ENCODE results near the gene ZC2HC1B. TPM values are rescaled to one million over a fixed set of nuclear protein-coding genes. Genes with fewer than 3 reads are reported as not detected.

ZC2HC1B gene
- total and polyA plus RNA-seq, 9 donors = 0.50 TPM; not detected in 8

GRCh38 chr6:143934331-143934730, 70.1 kb downstream of the ZC2HC1B start:
- Histone ChIP-seq H3K9me3 (no peaks in the 10 kb centered on the region), H3K4me1 (ENCODE audit: insufficient read depth) (no peaks in the 10 kb centered on the region), H3K27ac (no peak overlapping the region), H3K36me3 (no peaks in the 10 kb centered on the region), H3K4me3 (no peak overlapping the region), H3K27me3 (no peaks in the 10 kb centered on the region)
- no peak for DNase-seq
- no peak for TF ChIP-seq POLR2A (IDR thresholded peaks at IDR 0.05)
- no peak for TF ChIP-seq EP300 (IDR thresholded peaks at IDR 0.05)
- TF ChIP-seq CTCF (IDR thresholded peaks at IDR 0.05) = no peak
- intact Hi-C loops (cut with DNase I) = no loop called here
- WGBS, 3 donors = 92 to 98% (median 95%) methylated on average over 1 of the region's 1 CpG

GRCh38 chr6:143934867-143935266, 70.6 kb downstream of the ZC2HC1B start:
- TF ChIP-seq EP300 (IDR thresholded peaks at IDR 0.05) (no peak), CTCF (IDR thresholded peaks at IDR 0.05) (no peak), POLR2A (IDR thresholded peaks at IDR 0.05) (no peak)
- H3K27ac ChIP-seq = no peak overlapping the region
- no peaks in the 10 kb centered on the region for H3K9me3 ChIP-seq
- H3K4me3 ChIP-seq = no peak overlapping the region
- no peaks in the 10 kb centered on the region for H3K27me3 ChIP-seq
- no peaks in the 10 kb centered on the region for H3K36me3 ChIP-seq
- no peaks in the 10 kb centered on the region for H3K4me1 ChIP-seq (ENCODE audit: insufficient read depth)
- 86 to 98% (median 95%) methylated on average over 4 of the region's 4 CpGs for WGBS, 3 donors
- no peak for DNase-seq
- intact Hi-C loops (cut with DNase I) = no loop called here

GRCh38 chr6:143936347-143936746, 72.1 kb downstream of the ZC2HC1B start:
- Histone ChIP-seq H3K27ac (no peak overlapping the region), H3K4me1 (ENCODE audit: insufficient read depth) (no peaks in the 10 kb centered on the region), H3K36me3 (no peaks in the 10 kb centered on the region), H3K4me3 (no peak overlapping the region), H3K9me3 (no peaks in the 10 kb centered on the region), H3K27me3 (no peaks in the 10 kb centered on the region)
- 86 to 97% (median 91%) methylated on average over 3 of the region's 3 CpGs for WGBS, 3 donors
- TF ChIP-seq EP300 (IDR thresholded peaks at IDR 0.05) (no peak), POLR2A (IDR thresholded peaks at IDR 0.05) (no peak), CTCF (IDR thresholded peaks at IDR 0.05) (no peak)
- no peak for DNase-seq
- intact Hi-C loops (cut with DNase I) = no loop called here

- WGBS, 3 donors = 83 to 87% (median 83%) methylated on average over 5 of the region's 5 CpGs
- H3K4me1 ChIP-seq (ENCODE audit: insufficient read depth) = no peaks in the 10 kb centered on the region
- no peak overlapping the region for H3K4me3 ChIP-seq
- no peaks in the 10 kb centered on the region for H3K9me3 ChIP-seq
- TF ChIP-seq CTCF (IDR thresholded peaks at IDR 0.05) (no peak), POLR2A (IDR thresholded peaks at IDR 0.05) (no peak), EP300 (IDR thresholded peaks at IDR 0.05) (no peak)
- no peak overlapping the region for H3K27ac ChIP-seq
- intact Hi-C loops (cut with DNase I) = no loop called here
- H3K36me3 ChIP-seq = no peaks in the 10 kb centered on the region
- no peak for DNase-seq
- no peaks in the 10 kb centered on the region for H3K27me3 ChIP-seq
Measured at GRCh38 chr6:143936778-143937667, 72.7 kb downstream of the ZC2HC1B start.
